HEK293T (cell line): ENCODE measurements around the gene PRG2.

Source experiments
- CTCF ChIA-PET: fragments of 350-600 bp; formaldehyde crosslinking; extraction: SDS; loops from one replicate; lab custom pipeline; 2021; ENCODE audit warnings: antibody characterized with exemption, inconsistent platforms; lab: Yijun Ruan, JAX
- POLR2A ChIA-PET: fragments of 350-600 bp; formaldehyde crosslinking; extraction: SDS; loops from one replicate; lab custom pipeline; 2020; ENCODE audit warnings: antibody characterized with exemption, inconsistent platforms; lab: Yijun Ruan, JAX
- DNase-seq: peaks from one replicate; pipeline ENCODE4 v3.0.0; 2012; ENCODE audit warnings: mixed read lengths; ENCODE audit errors: extremely low spot score
- ARNT ChIP-seq: fragments of 450-650 bp; IDR thresholded peaks from 2 replicates; pipeline ENCODE4 v1.6.1; 2017; ENCODE audit warnings: mild to moderate bottlenecking
- BHLHE40 ChIP-seq: fragments of 450-650 bp; IDR thresholded peaks from 2 replicates; pipeline ENCODE4 v1.6.1; 2016; ENCODE audit warnings: mild to moderate bottlenecking, moderate library complexity, borderline replicate concordance
- CTBP1 ChIP-seq: fragments of 450-650 bp; IDR thresholded peaks from 2 replicates; pipeline ENCODE4 v1.6.1; 2016; ENCODE audit warnings: borderline replicate concordance
- ELF4 ChIP-seq: fragments of 450-650 bp; IDR thresholded peaks from 2 replicates; pipeline ENCODE4 v1.6.1; 2017; ENCODE audit warnings: antibody characterized with exemption
- FOXA1 ChIP-seq: fragments of 450-650 bp; IDR thresholded peaks from 2 replicates; pipeline ENCODE4 v1.6.1; 2016; ENCODE audit warnings: mild to moderate bottlenecking
- FOXK2 ChIP-seq: fragments of 450-650 bp; IDR thresholded peaks from 2 replicates; pipeline ENCODE4 v1.6.1; 2016; ENCODE audit warnings: mild to moderate bottlenecking
- FOXM1 ChIP-seq: fragments of 450-650 bp; IDR thresholded peaks from 2 replicates; pipeline ENCODE4 v1.6.1; 2017; ENCODE audit warnings: mild to moderate bottlenecking, borderline replicate concordance
- HDGF ChIP-seq: fragments of 450-650 bp; IDR thresholded peaks from 2 replicates; pipeline ENCODE4 v1.6.1; 2017; ENCODE audit warnings: antibody characterized with exemption, borderline replicate concordance
- L3MBTL2 ChIP-seq: fragments of 450-650 bp; conservative IDR thresholded peaks from 2 replicates; pipeline ENCODE4 v1.6.1; 2016; ENCODE audit warnings: mild to moderate bottlenecking
- LEF1 ChIP-seq: fragments of 450-650 bp; IDR thresholded peaks from 2 replicates; pipeline ENCODE4 v1.6.1; 2017; ENCODE audit warnings: mild to moderate bottlenecking, borderline replicate concordance
- NFRKB ChIP-seq: fragments of 450-650 bp; IDR thresholded peaks from 2 replicates; pipeline ENCODE4 v1.6.1; 2016; ENCODE audit warnings: mild to moderate bottlenecking, moderate library complexity
- PKNOX1 ChIP-seq: fragments of 450-650 bp; IDR thresholded peaks from 2 replicates; pipeline ENCODE4 v1.6.1; 2016
- SP1 ChIP-seq: fragments of 450-650 bp; IDR thresholded peaks from 2 replicates; pipeline ENCODE4 v1.6.1; 2017
- SUZ12 ChIP-seq: fragments of 450-650 bp; IDR thresholded peaks from 2 replicates; pipeline ENCODE4 v1.6.1; 2016; ENCODE audit warnings: mild to moderate bottlenecking
- TARDBP ChIP-seq: fragments of 450-650 bp; IDR thresholded peaks from 2 replicates; pipeline ENCODE4 v1.6.1; 2016
- ZNF384 ChIP-seq: fragments of 450-650 bp; IDR thresholded peaks from 2 replicates; pipeline ENCODE4 v1.6.1; 2016

Gene PRG2

DNA sequence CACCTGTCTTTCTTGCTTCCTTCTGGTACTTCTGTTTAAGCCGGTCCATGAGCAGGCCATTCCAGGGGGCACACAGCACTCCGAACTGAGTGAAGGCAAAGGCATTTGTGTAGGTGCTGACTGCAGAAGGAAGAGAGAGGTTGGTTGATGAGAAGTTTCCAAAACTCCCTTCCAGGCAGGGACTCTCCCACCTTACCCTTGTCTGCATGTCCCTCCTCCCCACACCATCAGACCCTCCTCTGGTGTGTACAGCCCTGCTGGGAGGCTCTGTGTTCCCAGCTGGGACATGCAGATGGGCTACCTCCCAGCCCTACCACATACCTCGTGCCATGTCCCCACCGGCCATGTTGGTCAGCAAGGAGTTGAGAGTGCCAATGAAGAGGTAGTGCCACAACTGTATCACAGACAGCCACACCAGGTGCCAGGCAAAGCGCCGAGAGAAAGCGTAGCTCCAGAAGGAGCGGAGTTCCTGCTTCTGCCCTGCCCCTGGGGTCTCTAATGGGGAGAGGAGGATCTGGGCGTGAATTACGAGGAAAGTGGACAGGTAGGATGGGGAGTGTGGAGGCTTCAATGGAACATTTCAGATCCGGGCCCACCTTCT is 24.3 kb upstream of the PRG2 start:
- POLR2A ChIA-PET, result no interaction called here
- TF ChIP-seq ARNT, result no peak
- TF ChIP-seq HDGF, result no peak
- TF ChIP-seq FOXA1, result no peak
- no peak for TF ChIP-seq FOXM1
- no peak for TF ChIP-seq BHLHE40
- no peak for TF ChIP-seq CTBP1
- TF ChIP-seq TARDBP, result no peak
- no peak for TF ChIP-seq L3MBTL2
- no peak for TF ChIP-seq ELF4
- TF ChIP-seq PKNOX1, result no peak
- TF ChIP-seq LEF1, result no peak
- TF ChIP-seq ZNF384, result no peak

DNA sequence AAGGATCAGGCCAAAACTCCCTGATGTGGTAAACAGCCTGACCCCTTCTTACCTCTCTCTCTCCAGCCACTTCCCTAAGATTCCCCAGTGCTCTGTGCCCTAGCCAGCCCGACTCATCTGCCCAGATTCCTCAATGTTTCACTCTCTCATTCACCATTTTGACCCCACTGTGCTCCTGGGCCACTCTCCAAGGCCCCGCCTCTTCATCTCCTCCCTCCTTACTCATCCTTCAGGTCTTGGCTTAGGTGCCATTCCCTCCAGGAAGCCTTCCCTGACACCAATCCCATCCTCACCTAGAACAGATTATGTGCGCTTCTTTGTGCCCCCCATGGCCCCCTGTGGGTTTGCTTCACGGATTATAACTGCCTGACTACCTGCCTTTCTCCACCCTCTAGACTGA is 23.2 kb upstream of the PRG2 start:
- DNase-seq, result no peak
- POLR2A ChIA-PET, result no interaction called here
- CTCF ChIA-PET, result no interaction called here
- TF ChIP-seq FOXM1 (no peak), ARNT (no peak), HDGF (no peak), SP1 (no peak), CTBP1 (no peak), ZNF384 (no peak), TARDBP (no peak)

More for the DNA sequence above, 24.3 kb upstream of the PRG2 start:
- DNase-seq, result no peak
- CTCF ChIA-PET, result interaction anchor here (0.6 kb wide), 1 partner anchor 43 kb away, joined by 3 read pairs; no protein-coding TSS in a partner anchor

GRCh38 chr11:57410287-57410686 is 19.8 kb upstream of the PRG2 start:
- ChIA-PET CTCF (no interaction called here), POLR2A (no interaction called here)
- no peak for DNase-seq
- TF ChIP-seq FOXK2, result no peak
- no peak for TF ChIP-seq HDGF
- no peak for TF ChIP-seq NFRKB
- TF ChIP-seq SUZ12, result no peak
- no peak for TF ChIP-seq ELF4
- TF ChIP-seq LEF1, result no peak
- no peak for TF ChIP-seq L3MBTL2
- no peak for TF ChIP-seq ZNF384
- no peak for TF ChIP-seq CTBP1

DNA sequence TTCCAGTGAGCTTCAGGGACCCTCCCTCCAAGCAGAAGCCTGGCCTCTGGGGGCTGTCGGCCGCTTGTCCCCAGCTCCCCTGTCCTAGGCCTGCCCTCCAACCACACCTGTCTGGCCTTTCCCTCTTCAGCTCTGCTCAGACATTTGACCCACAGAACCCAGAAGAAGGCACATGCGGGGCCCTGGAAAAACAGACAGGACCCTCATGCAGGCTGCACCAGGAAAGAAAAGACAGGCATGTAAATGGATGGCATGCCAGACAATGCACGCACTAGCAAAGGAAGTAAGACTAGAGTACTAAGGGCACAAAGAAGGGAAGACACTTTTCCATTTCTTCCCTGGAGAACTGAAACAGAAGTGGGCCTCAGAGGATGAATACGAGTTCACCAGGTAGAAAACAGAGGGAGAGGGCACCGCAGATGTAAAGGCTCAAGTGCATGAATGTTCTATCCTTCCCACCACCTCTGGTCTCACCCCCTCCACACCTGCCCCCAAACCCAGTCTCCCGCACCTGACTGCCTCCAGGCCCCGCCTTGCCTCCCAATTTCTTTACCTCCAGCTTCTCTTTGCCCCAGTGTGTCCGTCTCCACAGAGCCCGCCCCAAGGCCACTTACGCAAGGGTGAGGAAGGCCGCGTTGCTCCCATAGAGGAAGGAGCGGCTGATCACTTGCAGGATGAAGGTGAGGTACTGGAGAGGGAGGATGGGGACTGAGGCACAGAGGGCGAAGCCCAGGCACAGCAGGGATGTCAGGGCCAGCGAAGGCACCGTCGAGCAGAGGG is 19.1 kb upstream of the PRG2 start:
- no peak for DNase-seq
- POLR2A ChIA-PET, result no interaction called here
- CTCF ChIA-PET, result interaction anchor here (1.5 kb wide), 1 partner anchor 59 kb away, joined by 3 read pairs; no protein-coding TSS in a partner anchor
- no peak for TF ChIP-seq SUZ12
- TF ChIP-seq L3MBTL2, result no peak
- no peak for TF ChIP-seq TARDBP
- TF ChIP-seq FOXK2, result no peak
- no peak for TF ChIP-seq PKNOX1
- TF ChIP-seq HDGF, result no peak
- TF ChIP-seq CTBP1, result no peak
- no peak for TF ChIP-seq ZNF384
- no peak for TF ChIP-seq FOXA1
- no peak for TF ChIP-seq ARNT

DNA sequence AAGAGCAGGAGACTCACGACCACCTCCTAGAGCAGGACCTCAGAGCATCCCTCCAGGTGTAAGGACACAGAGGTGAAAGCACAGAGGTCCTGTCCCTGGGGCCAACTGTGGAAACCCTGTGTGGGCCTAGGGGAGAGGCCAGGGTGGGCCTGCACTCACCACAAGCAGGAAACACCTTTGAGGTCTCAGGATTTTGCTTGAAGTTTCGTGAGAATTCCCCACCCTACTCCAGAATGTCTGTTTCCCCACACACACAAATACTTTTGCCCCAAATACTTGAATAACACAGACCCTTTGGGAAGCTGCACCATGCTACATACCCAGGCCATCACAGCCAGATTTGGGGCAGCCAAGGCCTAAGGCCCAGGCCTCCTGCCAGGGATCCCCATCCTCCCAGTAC is 18.3 kb upstream of the PRG2 start:
- ChIA-PET POLR2A (no interaction called here), CTCF (interaction anchor here (1.5 kb wide), 1 partner anchor 59 kb away, joined by 3 read pairs; no protein-coding TSS in a partner anchor)
- TF ChIP-seq SUZ12, result no peak
- TF ChIP-seq LEF1, result no peak
- TF ChIP-seq ZNF384, result no peak
- TF ChIP-seq ELF4, result no peak
- TF ChIP-seq ARNT, result no peak
- TF ChIP-seq BHLHE40, result no peak
- TF ChIP-seq NFRKB, result no peak
- TF ChIP-seq TARDBP, result no peak
- TF ChIP-seq FOXM1, result no peak
- TF ChIP-seq HDGF, result no peak
- TF ChIP-seq CTBP1, result no peak
- DNase-seq, result no peak

DNA sequence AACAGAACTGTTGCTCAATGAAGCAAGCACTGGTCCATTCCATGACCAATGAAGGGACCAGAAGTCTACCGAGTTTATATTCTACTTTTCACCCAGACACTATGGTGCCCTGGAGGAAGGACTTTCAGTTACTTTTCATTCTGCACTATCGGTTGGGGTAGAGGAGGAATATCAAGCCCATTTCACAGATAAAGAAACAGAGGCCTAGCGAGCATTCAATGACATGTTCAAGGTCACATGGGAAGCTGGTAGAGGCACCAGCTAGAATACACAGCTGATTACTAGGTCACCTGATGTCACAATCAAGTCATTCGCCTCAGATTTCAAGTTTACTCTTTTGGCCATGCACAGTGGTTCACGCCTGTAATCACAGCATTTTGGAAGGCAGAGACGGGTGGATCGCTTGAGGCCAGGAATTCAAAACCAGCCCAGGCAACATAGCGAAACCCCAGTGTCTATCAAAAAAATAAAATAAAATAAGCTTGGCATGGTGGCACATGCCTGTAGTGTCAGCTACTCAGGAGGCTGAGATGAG is 17.6 kb upstream of the PRG2 start:
- DNase-seq, result no peak
- ChIA-PET CTCF (interaction anchor here (1.5 kb wide), 1 partner anchor 58 kb away, joined by 3 read pairs; no protein-coding TSS in a partner anchor), POLR2A (no interaction called here)
- TF ChIP-seq NFRKB, result no peak
- no peak for TF ChIP-seq ELF4
- TF ChIP-seq FOXK2, result no peak
- TF ChIP-seq FOXM1, result no peak
- no peak for TF ChIP-seq SP1
- no peak for TF ChIP-seq PKNOX1
- no peak for TF ChIP-seq ZNF384
- no peak for TF ChIP-seq LEF1
- TF ChIP-seq L3MBTL2, result no peak
- no peak for TF ChIP-seq TARDBP
- no peak for TF ChIP-seq BHLHE40
- no peak for TF ChIP-seq SUZ12
- TF ChIP-seq CTBP1, result no peak
